H9 (cell line): ENCODE measurements around the gene DVL3. TPM values are rescaled to one million over a fixed set of nuclear protein-coding genes. Genes with fewer than 3 reads are reported as not detected.

Experiments
- DNase-seq: peaks from one replicate; pipeline ENCODE4 v3.0.0-alpha.2; 2017
- H2AFZ ChIP-seq: one replicate; pipeline ENCODE4 v1.6.1; 2013; ENCODE audit warnings: mild to moderate bottlenecking, low read length, control low read depth, moderate library complexity
- H2AK5ac ChIP-seq: 2 replicates; pipeline ENCODE4 v1.6.1; 2013; ENCODE audit warnings: low read length, control low read depth, mixed read lengths; ENCODE audit not compliant: insufficient read length
- H2BK120ac ChIP-seq: one replicate; pipeline ENCODE4 v1.6.1; 2013; ENCODE audit warnings: low read depth, mild to moderate bottlenecking, low read length, control low read depth, inconsistent platforms; ENCODE audit not compliant: poor library complexity, severe bottlenecking
- H2BK12ac ChIP-seq: 2 replicates; pipeline ENCODE4 v1.6.1; 2013; ENCODE audit warnings: low read length, control low read depth, mixed read lengths, low read depth; ENCODE audit not compliant: insufficient read length
- H2BK15ac ChIP-seq: 2 replicates; pipeline ENCODE4 v1.6.1; 2013; ENCODE audit warnings: low read depth, low read length, control low read depth
- H2BK20ac ChIP-seq: one replicate; pipeline ENCODE4 v1.6.1; 2013; ENCODE audit warnings: low read depth, mild to moderate bottlenecking, low read length, control low read depth, inconsistent platforms; ENCODE audit not compliant: poor library complexity, severe bottlenecking
- H2BK5ac ChIP-seq: 2 replicates; pipeline ENCODE4 v1.6.1; 2013; ENCODE audit warnings: low read length, control low read depth, mixed read lengths; ENCODE audit not compliant: insufficient read length
- H3K14ac ChIP-seq: 2 replicates; pipeline ENCODE4 v1.6.1; 2013; ENCODE audit warnings: low read length, control low read depth; ENCODE audit not compliant: insufficient read depth
- H3K18ac ChIP-seq: 2 replicates; pipeline ENCODE4 v1.6.1; 2013; ENCODE audit warnings: low read depth, mild to moderate bottlenecking, mixed read lengths, low read length, control low read depth; ENCODE audit not compliant: insufficient read length
- H3K23ac ChIP-seq: 2 replicates; pipeline ENCODE4 v1.6.1; 2013; ENCODE audit warnings: low read length, control low read depth, mixed read lengths, low read depth; ENCODE audit not compliant: insufficient read length
- H3K23me2 ChIP-seq: 2 replicates; pipeline ENCODE4 v1.6.1; 2013; ENCODE audit warnings: low read depth, mild to moderate bottlenecking, mixed read lengths, low read length, control low read depth; ENCODE audit not compliant: insufficient read length, poor library complexity, severe bottlenecking
- H3K27ac ChIP-seq: 2 replicates; pipeline ENCODE4 v1.5.1; 2013; ENCODE audit warnings: low read length, control low read depth, mixed read lengths, low read depth; ENCODE audit not compliant: insufficient read length
- H3K27me3 ChIP-seq: 2 replicates; pipeline ENCODE4 v1.6.1; 2013; ENCODE audit warnings: low read length, control low read depth, inconsistent platforms; ENCODE audit not compliant: insufficient read depth
- H3K4ac ChIP-seq: 2 replicates; pipeline ENCODE4 v1.6.1; 2013; ENCODE audit warnings: low read depth, mild to moderate bottlenecking, control low read depth, inconsistent platforms, low read length, moderate library complexity
- H3K4me1 ChIP-seq: 2 replicates; pipeline ENCODE4 v1.6.1; 2013; ENCODE audit warnings: low read length, control low read depth, inconsistent platforms; ENCODE audit not compliant: insufficient read depth
- H3K4me2 ChIP-seq: 2 replicates; pipeline ENCODE4 v1.6.1; 2013; ENCODE audit warnings: low read length, control low read depth, mixed read lengths; ENCODE audit not compliant: insufficient read length, insufficient read depth
- H3K56ac ChIP-seq: 2 replicates; pipeline ENCODE4 v1.6.1; 2013; ENCODE audit warnings: low read depth, mild to moderate bottlenecking, mixed read lengths, low read length, control low read depth; ENCODE audit not compliant: insufficient read length
- H3K79me1 ChIP-seq: 2 replicates; pipeline ENCODE4 v1.6.1; 2013; ENCODE audit warnings: low read depth, mild to moderate bottlenecking, moderate library complexity, low read length, control low read depth, inconsistent platforms; ENCODE audit not compliant: insufficient read depth, poor library complexity, severe bottlenecking
- H3K79me2 ChIP-seq: 2 replicates; pipeline ENCODE4 v1.6.1; 2013; ENCODE audit warnings: low read length, control low read depth, inconsistent platforms; ENCODE audit not compliant: insufficient read depth
- H3K9ac ChIP-seq: 2 replicates; pipeline ENCODE4 v1.6.1; 2013; ENCODE audit warnings: low read length, control low read depth, mixed read lengths; ENCODE audit not compliant: insufficient read length; ENCODE audit errors: extremely low read depth
- H3K9me3 ChIP-seq: one replicate; pipeline ENCODE4 v1.6.1; 2013; ENCODE audit warnings: low read depth, low read length, inconsistent platforms; ENCODE audit not compliant: control insufficient read depth
- H3T11ph ChIP-seq: one replicate; pipeline ENCODE4 v1.6.1; 2013; ENCODE audit warnings: mild to moderate bottlenecking, low read length, control low read depth, inconsistent platforms
- H4K20me1 ChIP-seq: one replicate; pipeline ENCODE4 v1.6.1; 2013; ENCODE audit not compliant: control insufficient read depth, insufficient read length, insufficient read depth
- H4K5ac ChIP-seq: 2 replicates; pipeline ENCODE4 v1.6.1; 2013; ENCODE audit warnings: low read depth, mild to moderate bottlenecking, mixed read lengths, low read length, control low read depth; ENCODE audit not compliant: insufficient read length
- H4K8ac ChIP-seq: replicated peaks from 2 replicates; pipeline ENCODE4 v1.6.1; 2013; ENCODE audit warnings: low read length, control low read depth, mixed read lengths, low read depth; ENCODE audit not compliant: insufficient read length
- H4K91ac ChIP-seq: 2 replicates; pipeline ENCODE4 v1.6.1; 2013; ENCODE audit warnings: low read depth, mild to moderate bottlenecking, moderate library complexity, mixed read lengths, low read length, control low read depth; ENCODE audit not compliant: insufficient read length
- H3K27ac Mint-ChIP-seq, 3 experiments: 2 replicates in 2 of 3; 3 replicates in 1 of 3; pipeline ENCODE4 v1.8.0; 2020 to 2021; ENCODE audit warnings: mixed read lengths in 3 of 3, mild to moderate bottlenecking in 1 of 3, moderate library complexity in 1 of 3
- H3K27me3 Mint-ChIP-seq: 2 replicates; pipeline ENCODE4 v1.8.0; 2021; ENCODE audit warnings: low read depth, mild to moderate bottlenecking, moderate library complexity, mixed read lengths
- H3K36me3 Mint-ChIP-seq, 3 experiments: 2 replicates in 2 of 3; 3 replicates in 1 of 3; pipeline ENCODE4 v1.8.0; 2020 to 2021; ENCODE audit warnings: low read depth in 3 of 3, mixed read lengths in 3 of 3; ENCODE audit not compliant: insufficient read depth in 1 of 3
- H3K4me1 Mint-ChIP-seq, 2 experiments: 2 replicates each; pipeline ENCODE4 v1.8.0; 2020; ENCODE audit warnings: mixed read lengths in 2 of 2
- H3K4me3 Mint-ChIP-seq, 2 experiments: 2 replicates in 1 of 2; 3 replicates in 1 of 2; pipeline ENCODE4 v1.8.0; 2020 to 2021; ENCODE audit warnings: mild to moderate bottlenecking in 2 of 2, mixed read lengths in 2 of 2, moderate library complexity in 1 of 2
- H3K9me3 Mint-ChIP-seq, 2 experiments: 2 replicates in 1 of 2; 3 replicates in 1 of 2; pipeline ENCODE4 v1.8.0; 2020; ENCODE audit warnings: mild to moderate bottlenecking in 2 of 2, mixed read lengths in 2 of 2, moderate library complexity in 1 of 2
- WGBS: extraction: QIAGEN DNeasy Blood & Tissue Kit; methylation state at CpG from one replicate; pipeline ENCODE4 v1.1.7; 2013; ENCODE audit warnings: missing lambda C conversion rate, low lambda C conversion rate, mixed read lengths; ENCODE audit not compliant: insufficient read length; ENCODE audit errors: extremely low coverage; 5-methylcytosine and 5-hydroxymethylcytosine counted together
- total RNA-seq: library from RNA; stranded (reverse); gene quantifications from 2 replicates; pipeline ENCODE4 v1.2.1, GENCODE V29; 2021
- TF ChIP-seq, protein P1 (sequence below): fragments of 200-600 bp; sonication (generic); conservative IDR thresholded peaks from 3 replicates; pipeline ENCODE4 v1.8.0; 2021; ENCODE audit warnings: antibody characterized with exemption, mild to moderate bottlenecking

Gene DVL3
- total RNA-seq, 1 experiment from 2014 or later: 64.7 TPM

DNA sequence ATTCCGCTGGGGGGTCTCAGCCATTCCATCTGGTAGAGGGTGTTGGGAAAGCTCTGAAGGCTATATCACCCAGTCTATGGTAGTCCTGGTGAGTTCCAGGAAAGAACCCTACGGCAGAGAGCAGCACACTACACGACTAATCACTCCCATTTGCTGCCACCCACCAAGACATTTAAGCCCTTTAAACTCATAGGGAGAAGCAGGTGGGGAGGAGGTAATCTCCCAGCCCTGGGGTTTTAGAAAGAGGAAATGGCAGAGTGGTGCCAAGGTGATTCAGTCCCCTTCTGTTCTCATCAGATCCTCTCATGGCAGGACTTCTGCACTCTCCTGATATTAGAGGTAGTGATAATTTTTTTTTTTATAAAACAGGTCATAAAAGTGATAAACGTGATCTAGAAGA lies 63.6 kb downstream of the DVL3 start:
- no peak overlapping the region; a peak in 1 of 5 replicates for H3K4me3 Mint-ChIP-seq
- H3K27ac ChIP-seq: no peak overlapping the region

More for the DNA sequence above, 63.6 kb downstream of the DVL3 start:
- Histone ChIP-seq H2BK15ac (no peak overlapping the region), H3K14ac (no peak overlapping the region), H3K79me2 (no peaks in the 10 kb centered on the region), H4K5ac (no peak overlapping the region), H2BK12ac (no peak overlapping the region), H3K4ac (no peak overlapping the region), H3K23ac (no peak overlapping the region), H3K9ac (no peak overlapping the region), H3K4me2 (no peak overlapping the region), H3K27me3 (no peaks in the 10 kb centered on the region), H3K18ac (no peak overlapping the region), H4K20me1 (no peaks in the 10 kb centered on the region), H4K91ac (no peak overlapping the region), H3K4me1 (no peaks in the 10 kb centered on the region), H3K79me1 (no peaks in the 10 kb centered on the region), H3T11ph (no peak overlapping the region), H3K56ac (no peak overlapping the region), H2BK20ac (no peak overlapping the region), H2BK120ac (no peak overlapping the region), H4K8ac (no peak overlapping the region), H3K23me2 (no peaks in the 10 kb centered on the region), H2BK5ac (no peak overlapping the region), H3K9me3 (no peaks in the 10 kb centered on the region), H2AK5ac (no peak overlapping the region), H2AFZ (no peak overlapping the region)
- Mint-ChIP-seq H3K9me3 (no peaks in the 10 kb centered on the region), H3K27me3 (peaks cover 2% of the 10 kb centered on the region), H3K4me1 (no peaks in the 10 kb centered on the region), H3K36me3 (no peaks in the 10 kb centered on the region), H3K27ac (no peak overlapping the region; a peak in 1 of 7 replicates)
- no peak for DNase-seq
- WGBS: no CpG with 5 or more reads among the region's 4 CpGs
- TF ChIP-seq, protein P1, sequence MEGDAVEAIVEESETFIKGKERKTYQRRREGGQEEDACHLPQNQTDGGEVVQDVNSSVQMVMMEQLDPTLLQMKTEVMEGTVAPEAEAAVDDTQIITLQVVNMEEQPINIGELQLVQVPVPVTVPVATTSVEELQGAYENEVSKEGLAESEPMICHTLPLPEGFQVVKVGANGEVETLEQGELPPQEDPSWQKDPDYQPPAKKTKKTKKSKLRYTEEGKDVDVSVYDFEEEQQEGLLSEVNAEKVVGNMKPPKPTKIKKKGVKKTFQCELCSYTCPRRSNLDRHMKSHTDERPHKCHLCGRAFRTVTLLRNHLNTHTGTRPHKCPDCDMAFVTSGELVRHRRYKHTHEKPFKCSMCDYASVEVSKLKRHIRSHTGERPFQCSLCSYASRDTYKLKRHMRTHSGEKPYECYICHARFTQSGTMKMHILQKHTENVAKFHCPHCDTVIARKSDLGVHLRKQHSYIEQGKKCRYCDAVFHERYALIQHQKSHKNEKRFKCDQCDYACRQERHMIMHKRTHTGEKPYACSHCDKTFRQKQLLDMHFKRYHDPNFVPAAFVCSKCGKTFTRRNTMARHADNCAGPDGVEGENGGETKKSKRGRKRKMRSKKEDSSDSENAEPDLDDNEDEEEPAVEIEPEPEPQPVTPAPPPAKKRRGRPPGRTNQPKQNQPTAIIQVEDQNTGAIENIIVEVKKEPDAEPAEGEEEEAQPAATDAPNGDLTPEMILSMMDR: no peak
